Natural killer cell treated with Interleukin-12 subunit alpha and Interleukin-12 subunit beta and Interleukin-15 and Interleukin-18, amount 100 ng/mL, for 72 hours (primary cell): ENCODE data around the gene SNHG17. TPM values are rescaled to one million over a fixed set of nuclear protein-coding genes. Genes with fewer than 3 reads are reported as not detected.
"Not testable (repeated sequence)": the region's sequence is repeated elsewhere in the genome, so short reads cannot be mapped to it uniquely, and the experiment has no call there.

Experiments used
- ATAC-seq, 2 donors: fragments of 150-1000 bp; cut with Tn5 transposase in 1 of 2; sonication (Bioruptor Pico), chemical (Tn5 transposase) in 1 of 2; 2 replicates each; pipeline ENCODE4 v1.10.0; 2021
- DNase-seq: peaks from one replicate; pipeline ENCODE4 v3.0.0; 2022; ENCODE audit warnings: low spot score
- H3K27ac Mint-ChIP-seq, 2 donors: 1 replicate in 1 of 2; 2 replicates in 1 of 2; pipeline ENCODE4 v1.8.0; 2022; ENCODE audit warnings: mixed read lengths in 2 of 2, mild to moderate bottlenecking in 1 of 2, moderate library complexity in 1 of 2
- H3K27me3 Mint-ChIP-seq, 2 donors: 1 replicate in 1 of 2; 2 replicates in 1 of 2; pipeline ENCODE4 v1.8.0; 2022; ENCODE audit warnings: mixed read lengths in 2 of 2
- H3K36me3 Mint-ChIP-seq: one replicate; pipeline ENCODE4 v1.8.0; 2022; ENCODE audit warnings: mixed read lengths
- H3K4me1 Mint-ChIP-seq, 2 donors: 1 replicate in 1 of 2; 2 replicates in 1 of 2; pipeline ENCODE4 v1.8.0; 2022; ENCODE audit warnings: low read depth in 2 of 2, mixed read lengths in 2 of 2, mild to moderate bottlenecking in 1 of 2
- H3K4me3 Mint-ChIP-seq: one replicate; pipeline ENCODE4 v1.8.0; 2022; ENCODE audit warnings: mixed read lengths
- H3K9me3 Mint-ChIP-seq: 2 replicates; pipeline ENCODE4 v1.8.0; 2022; ENCODE audit warnings: mixed read lengths
- total RNA-seq, 2 donors: library from RNA; stranded (reverse); gene quantifications; one replicate each; pipeline ENCODE4 v1.2.3, GENCODE V29; 2022

SNHG17 gene
- total RNA-seq, 2 donors from 2014 or later = 71.4 to 182 TPM

GRCh38 chr20:38441110-38441509, 6.0 kb upstream of the SNHG17 start:
- H3K36me3 Mint-ChIP-seq, H3K27ac Mint-ChIP-seq, H3K9me3 Mint-ChIP-seq, ATAC-seq, H3K4me3 Mint-ChIP-seq, DNase-seq, H3K4me1 Mint-ChIP-seq: not testable (repeated sequence)
- H3K27me3 Mint-ChIP-seq = peaks cover 17 to 26% of the 10 kb centered on the region in 2 donors

GRCh38 chr20:38437796-38438195, 2.7 kb upstream of the SNHG17 start:
- H3K27ac Mint-ChIP-seq = no peak overlapping the region
- ATAC-seq (no peak), DNase-seq (no peak)
- H3K9me3 Mint-ChIP-seq = no peaks in the 10 kb centered on the region
- peaks cover 10% of the 10 kb centered on the region for H3K36me3 Mint-ChIP-seq
- no peak overlapping the region for H3K4me3 Mint-ChIP-seq
- peaks cover 10 to 12% of the 10 kb centered on the region in 2 donors for H3K4me1 Mint-ChIP-seq
- peaks cover 16 to 24% of the 10 kb centered on the region in 2 donors for H3K27me3 Mint-ChIP-seq

DNA sequence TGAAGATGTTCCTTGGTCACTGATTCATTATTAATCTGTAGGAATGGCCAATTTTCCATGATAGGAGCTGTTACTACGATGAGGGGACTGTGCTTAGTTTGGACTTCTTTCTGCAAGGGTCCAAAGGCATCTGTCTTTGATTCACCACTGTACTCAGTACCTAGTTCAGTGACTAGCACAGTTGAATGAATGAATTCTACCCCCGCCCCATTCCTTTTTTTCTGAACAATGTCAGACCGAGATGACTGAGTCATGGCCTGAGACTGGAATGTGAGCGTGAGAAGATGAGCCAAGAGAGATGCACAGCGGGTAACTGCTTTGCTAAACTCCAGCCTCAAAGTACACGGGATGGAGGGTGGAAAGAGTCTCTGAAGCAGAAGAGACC, 419 bp upstream of the SNHG17 start:
- peaks cover 27 to 30% of the 10 kb centered on the region in 2 donors for H3K4me1 Mint-ChIP-seq

DNA sequence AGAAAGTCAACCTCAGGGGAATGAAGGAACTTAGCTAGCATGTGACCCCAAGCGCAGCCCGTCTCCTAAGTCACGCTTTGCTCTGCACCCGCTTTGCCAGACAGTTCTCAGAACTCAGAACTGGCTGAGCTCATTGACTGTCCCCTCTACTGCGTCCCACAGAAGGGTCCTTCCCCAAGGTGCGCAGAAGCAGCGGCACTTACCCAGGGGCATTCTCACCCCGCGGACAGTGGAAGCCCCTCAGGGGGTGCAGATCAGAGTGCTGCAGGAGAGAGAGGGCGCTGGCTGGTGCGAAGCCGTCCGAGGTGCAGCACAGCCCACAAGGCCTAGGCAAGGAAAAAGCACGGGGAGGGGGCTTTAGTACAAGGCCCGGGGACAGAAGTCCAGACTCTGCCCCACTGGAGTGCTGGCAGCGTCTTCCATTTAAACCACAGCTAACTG, 807 bp downstream of the SNHG17 start:
- Mint-ChIP-seq H3K27ac (peak overlapping the region; percentile 92 to 94), H3K4me1 (peaks cover 32 to 35% of the 10 kb centered on the region in 2 donors), H3K9me3 (no peaks in the 10 kb centered on the region), H3K36me3 (peaks cover 23% of the 10 kb centered on the region), H3K27me3 (peaks cover 4 to 10% of the 10 kb centered on the region in 2 donors), H3K4me3 (peak overlapping the region; percentile 95)
- DNase-seq = no peak
- ATAC-seq = peak; percentile 5 to 41

More for the DNA sequence above, 419 bp upstream of the SNHG17 start:
- H3K27me3 Mint-ChIP-seq = peaks cover 4 to 11% of the 10 kb centered on the region in 2 donors
- H3K36me3 Mint-ChIP-seq = peaks cover 23% of the 10 kb centered on the region
- ATAC-seq = no peak
- no peak for DNase-seq
- no peaks in the 10 kb centered on the region for H3K9me3 Mint-ChIP-seq
- H3K4me3 Mint-ChIP-seq = peak overlapping the region; percentile 95
- peak overlapping the region; percentile 92 to 94 for H3K27ac Mint-ChIP-seq

GRCh38 chr20:38433304-38433972, 1.7 kb downstream of the SNHG17 start:
- ATAC-seq = no peak
- Mint-ChIP-seq H3K4me1 (peaks cover 38 to 41% of the 10 kb centered on the region in 2 donors), H3K4me3 (peak overlapping the region; percentile 95), H3K9me3 (no peaks in the 10 kb centered on the region), H3K27ac (peak overlapping the region; percentile 92 to 94), H3K27me3 (peaks cover 1% of the 10 kb centered on the region in 2 donors), H3K36me3 (peaks cover 28% of the 10 kb centered on the region)
- no peak for DNase-seq

DNA sequence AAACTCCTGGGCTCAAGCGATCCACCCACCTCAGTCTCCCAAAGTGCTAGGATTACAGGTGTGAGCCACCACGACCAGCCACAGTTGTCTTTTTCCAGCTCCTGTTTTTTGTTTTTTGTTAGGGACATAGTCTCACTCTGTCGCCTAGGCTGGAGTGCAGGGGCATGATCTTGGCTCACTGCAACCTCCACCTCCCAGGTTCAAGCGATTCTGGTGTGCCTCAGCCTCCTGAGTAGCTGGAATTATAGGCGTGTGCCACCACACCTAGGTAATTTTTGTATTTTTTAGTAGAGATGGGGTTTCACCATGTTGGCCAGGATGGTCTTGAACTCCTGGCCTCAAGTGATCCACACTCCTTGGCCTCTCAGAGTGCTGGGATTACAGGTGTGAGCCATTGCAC, 2.3 kb downstream of the SNHG17 start:
- not testable (repeated sequence) for H3K9me3 Mint-ChIP-seq, H3K27me3 Mint-ChIP-seq, DNase-seq, ATAC-seq
- Mint-ChIP-seq H3K4me3 (peak overlapping the region; percentile 95), H3K4me1 (peaks cover 41 to 42% of the 10 kb centered on the region in 2 donors), H3K27ac (peak overlapping the region in 1 of 2 donors; percentile 94), H3K36me3 (peaks cover 28% of the 10 kb centered on the region)

DNA sequence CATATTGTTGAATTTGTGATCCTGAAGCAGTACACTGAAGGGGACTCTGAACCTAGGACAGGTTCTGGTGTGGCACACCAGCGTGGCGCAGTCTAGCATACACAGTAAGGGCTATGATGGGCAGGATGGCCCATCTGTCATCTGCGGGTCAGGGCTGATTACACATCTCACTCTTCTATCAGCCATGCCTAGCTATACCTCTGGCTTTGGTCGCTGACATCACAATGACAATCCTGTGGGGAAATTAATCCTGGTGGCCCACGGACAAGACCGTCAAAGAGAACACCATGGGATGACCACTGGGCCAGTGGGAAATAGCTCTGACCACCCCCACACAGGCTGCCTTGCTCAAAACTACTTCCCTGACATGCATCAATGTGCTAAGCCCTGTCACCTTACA, 2.8 kb downstream of the SNHG17 start:
- no peaks in the 10 kb centered on the region for H3K9me3 Mint-ChIP-seq
- ATAC-seq = no peak
- peaks cover 41 to 42% of the 10 kb centered on the region in 2 donors for H3K4me1 Mint-ChIP-seq
- H3K27me3 Mint-ChIP-seq = no peaks in the 10 kb centered on the region
- DNase-seq = no peak
- H3K36me3 Mint-ChIP-seq = peaks cover 28% of the 10 kb centered on the region
- peak overlapping the region; percentile 95 for H3K4me3 Mint-ChIP-seq
- peak overlapping the region in 1 of 2 donors; percentile 47 for H3K27ac Mint-ChIP-seq

DNA sequence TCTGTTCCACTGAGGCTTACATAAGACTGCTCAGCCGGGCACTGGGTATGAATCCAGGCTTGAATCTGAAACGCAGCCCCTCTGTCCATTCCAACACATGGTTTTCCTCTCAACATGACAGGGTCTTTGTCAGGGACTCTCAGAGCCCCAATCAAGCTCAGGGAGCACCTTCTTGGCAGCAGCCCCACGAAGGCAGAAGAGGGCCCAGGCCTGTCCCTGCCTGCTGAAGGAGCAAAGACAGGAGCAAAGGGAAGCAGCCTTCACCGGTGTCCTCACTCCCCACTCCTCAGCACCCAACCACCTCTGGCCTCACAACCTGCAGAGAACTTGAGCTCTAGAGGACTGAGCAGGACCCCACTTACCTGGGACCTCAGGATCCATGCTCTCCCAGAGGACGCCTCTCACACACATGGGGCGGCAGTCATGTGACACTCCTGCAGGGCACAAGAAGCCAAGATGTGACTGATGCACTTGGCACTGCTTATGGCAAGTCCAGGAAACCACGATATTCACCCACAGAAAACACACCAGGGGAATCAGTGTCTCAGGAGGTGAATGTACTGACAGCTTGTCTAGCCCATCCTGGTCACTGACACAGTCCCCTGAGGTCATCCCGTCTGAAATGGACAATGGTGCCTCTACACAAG, 4.3 kb downstream of the SNHG17 start:
- Mint-ChIP-seq H3K9me3 (no peaks in the 10 kb centered on the region), H3K4me3 (peak overlapping the region; percentile 95), H3K36me3 (peaks cover 36% of the 10 kb centered on the region), H3K27me3 (no peaks in the 10 kb centered on the region), H3K4me1 (peaks cover 51 to 54% of the 10 kb centered on the region in 2 donors), H3K27ac (peak overlapping the region in 1 of 2 donors; percentile 47)
- DNase-seq = no peak
- ATAC-seq = no peak

GRCh38 chr20:38429301-38429700, 5.8 kb downstream of the SNHG17 start:
- ATAC-seq (no peak), DNase-seq (no peak)
- H3K27me3 Mint-ChIP-seq = no peaks in the 10 kb centered on the region
- H3K36me3 Mint-ChIP-seq = peaks cover 34% of the 10 kb centered on the region
- H3K27ac Mint-ChIP-seq = peak overlapping the region; percentile 54 to 73
- H3K4me1 Mint-ChIP-seq = peaks cover 53 to 59% of the 10 kb centered on the region in 2 donors
- H3K4me3 Mint-ChIP-seq = no peak overlapping the region
- H3K9me3 Mint-ChIP-seq = no peaks in the 10 kb centered on the region

- Mint-ChIP-seq H3K4me1 (peaks cover 48 to 54% of the 10 kb centered on the region in 2 donors), H3K27ac (peak overlapping the region; percentile 54 to 73)
Observed at GRCh38 chr20:38428800-38429199, 6.3 kb downstream of the SNHG17 start.

DNA sequence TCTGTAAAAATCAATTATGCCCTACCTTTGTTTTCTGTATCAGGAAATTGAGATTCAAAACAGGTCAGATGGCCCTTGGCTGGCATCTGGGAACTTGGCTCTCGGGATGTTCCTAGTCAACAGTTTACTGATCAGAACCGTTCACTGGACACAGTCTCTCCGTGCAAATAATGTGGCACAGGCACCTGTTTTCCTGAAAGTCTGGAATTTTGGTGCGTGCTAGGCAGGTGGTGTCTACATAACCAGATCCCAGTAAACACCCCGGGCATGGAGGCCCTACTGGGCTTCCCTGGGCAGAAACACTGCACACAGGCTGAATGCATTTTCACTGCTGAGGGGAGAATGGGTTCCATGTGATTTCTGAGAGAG, 7.5 kb downstream of the SNHG17 start:
- H3K36me3 Mint-ChIP-seq = peaks cover 33% of the 10 kb centered on the region
- ATAC-seq (no peak), DNase-seq (no peak)
- no peaks in the 10 kb centered on the region for H3K27me3 Mint-ChIP-seq
- peak overlapping the region in 1 of 2 donors; percentile 32 for H3K27ac Mint-ChIP-seq
- no peak overlapping the region for H3K4me3 Mint-ChIP-seq
- H3K4me1 Mint-ChIP-seq = peaks cover 48 to 50% of the 10 kb centered on the region in 2 donors
- H3K9me3 Mint-ChIP-seq = no peaks in the 10 kb centered on the region

More at GRCh38 chr20:38428800-38429199, 6.3 kb downstream of the SNHG17 start:
- peaks cover 29% of the 10 kb centered on the region for H3K36me3 Mint-ChIP-seq
- DNase-seq = no peak
- no peak for ATAC-seq
- no peaks in the 10 kb centered on the region for H3K9me3 Mint-ChIP-seq
- no peak overlapping the region for H3K4me3 Mint-ChIP-seq
- H3K27me3 Mint-ChIP-seq = no peaks in the 10 kb centered on the region

- peak overlapping the region in 1 of 2 donors; percentile 32 for H3K27ac Mint-ChIP-seq
- DNase-seq (no peak), ATAC-seq (peak in 1 of 2 donors; percentile 53)
- no peaks in the 10 kb centered on the region for H3K27me3 Mint-ChIP-seq
- H3K4me3 Mint-ChIP-seq = no peak overlapping the region
- H3K4me1 Mint-ChIP-seq = peaks cover 36 to 47% of the 10 kb centered on the region in 2 donors
- H3K9me3 Mint-ChIP-seq = no peaks in the 10 kb centered on the region
- H3K36me3 Mint-ChIP-seq = peaks cover 38% of the 10 kb centered on the region
Observed at GRCh38 chr20:38426006-38426897, 8.9 kb downstream of the SNHG17 start.

DNA sequence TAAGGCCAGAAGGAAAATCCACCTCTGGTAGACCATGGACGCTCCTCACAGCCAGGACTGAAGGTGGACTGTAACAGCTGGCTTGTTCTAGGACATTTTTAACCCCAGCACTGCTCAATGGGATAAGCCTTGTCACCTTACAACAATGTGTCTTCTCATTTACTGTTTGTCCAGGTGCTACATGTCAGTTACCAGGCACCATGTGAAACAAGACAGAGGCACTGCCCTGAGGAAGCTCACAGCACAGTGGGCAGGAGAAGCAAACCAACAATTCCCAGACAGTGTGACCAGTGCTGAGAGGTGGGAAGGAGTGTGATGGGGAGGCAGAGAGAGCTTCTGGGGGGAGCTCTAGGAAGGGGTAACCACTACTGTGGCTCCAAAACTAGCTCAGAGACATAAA, 10.7 kb downstream of the SNHG17 start:
- Mint-ChIP-seq H3K9me3 (no peaks in the 10 kb centered on the region), H3K4me1 (peaks cover 27 to 41% of the 10 kb centered on the region in 2 donors), H3K36me3 (peaks cover 41% of the 10 kb centered on the region), H3K27ac (peak overlapping the region in 1 of 2 donors; percentile 18), H3K4me3 (no peak overlapping the region), H3K27me3 (no peaks in the 10 kb centered on the region)
- DNase-seq (no peak), ATAC-seq (no peak)
